ENCODE measurements around the gene LIG3.

LIG3 gene

GRCh38 chr17:35051579-35052240 lies 71.4 kb downstream of the LIG3 start:
- TF ChIP-seq GLIS3 (CRISPR knock-in tag; IDR thresholded peaks at IDR 0.05) (no peak), RARB (CRISPR knock-in tag; IDR thresholded peaks at IDR 0.05) (no peak), ZNF70 (CRISPR knock-in tag; IDR thresholded peaks at IDR 0.05) (no peak), ISL1 (CRISPR knock-in tag; IDR thresholded peaks at IDR 0.05) (no peak), ZFP30 (CRISPR knock-in tag; IDR thresholded peaks at IDR 0.05) (no peak), ZNF8 (CRISPR knock-in tag; IDR thresholded peaks at IDR 0.05) (no peak), CSDC2 (CRISPR knock-in tag; IDR thresholded peaks at IDR 0.05) (no peak), TSHZ2 (CRISPR knock-in tag; IDR thresholded peaks at IDR 0.05) (no peak), PPARA (CRISPR knock-in tag; IDR thresholded peaks at IDR 0.05; ENCODE audit: borderline replicate concordance) (no peak), ZNF565 (CRISPR knock-in tag; conservative IDR thresholded peaks at IDR 0.05; ENCODE audit: low read depth) (no peak), BACH2 (CRISPR knock-in tag; IDR thresholded peaks at IDR 0.05; ENCODE audit: borderline replicate concordance) (no peak), PATZ1 (CRISPR knock-in tag; IDR thresholded peaks at IDR 0.05; ENCODE audit: borderline replicate concordance) (no peak), POU6F1 (CRISPR knock-in tag; IDR thresholded peaks at IDR 0.05; ENCODE audit: borderline replicate concordance, low read depth) (no peak), SNAI2 (CRISPR knock-in tag; IDR thresholded peaks at IDR 0.05) (no peak), CREB5 (CRISPR knock-in tag; IDR thresholded peaks at IDR 0.05; ENCODE audit: low read depth) (no peak), OSR1 (CRISPR knock-in tag; IDR thresholded peaks at IDR 0.05) (no peak)
- peak; percentile 39 for ATAC-seq

- ATAC-seq, result no peak; the same call in 2 of the 3 replicates
- TF ChIP-seq ZNF565 (CRISPR knock-in tag; conservative IDR thresholded peaks at IDR 0.05; ENCODE audit: low read depth) (no peak), POU6F1 (CRISPR knock-in tag; IDR thresholded peaks at IDR 0.05; ENCODE audit: borderline replicate concordance, low read depth) (no peak), TCF4 (CRISPR knock-in tag; IDR thresholded peaks at IDR 0.05; ENCODE audit: borderline replicate concordance) (no peak), OSR1 (CRISPR knock-in tag; IDR thresholded peaks at IDR 0.05) (no peak), BACH2 (CRISPR knock-in tag; IDR thresholded peaks at IDR 0.05; ENCODE audit: borderline replicate concordance) (no peak), TOX (CRISPR knock-in tag; IDR thresholded peaks at IDR 0.05; ENCODE audit: borderline replicate concordance) (no peak), SNAI2 (CRISPR knock-in tag; IDR thresholded peaks at IDR 0.05) (no peak), CSDC2 (CRISPR knock-in tag; IDR thresholded peaks at IDR 0.05) (no peak), ZFP3 (CRISPR knock-in tag; IDR thresholded peaks at IDR 0.05) (no peak), ISL1 (CRISPR knock-in tag; IDR thresholded peaks at IDR 0.05) (no peak), TSHZ2 (CRISPR knock-in tag; IDR thresholded peaks at IDR 0.05) (no peak), GLIS3 (CRISPR knock-in tag; IDR thresholded peaks at IDR 0.05) (no peak)
Measured at GRCh38 chr17:35052241-35052610, 71.9 kb downstream of the LIG3 start.
